HG02938 (cell line): ENCODE data around the gene SPRN.
"Not testable (repeated sequence)": the region's sequence is repeated elsewhere in the genome, so short reads cannot be mapped to it uniquely, and the experiment has no call there.

Source experiments
- ATAC-seq: cut with Tn5 transposase; IDR thresholded peaks from one replicate; pipeline ENCODE4 v1.9.1; 2021; ENCODE audit warnings: mild to moderate bottlenecking, moderate library complexity; ENCODE audit not compliant: unreplicated experiment

SPRN gene

GRCh38 chr10:133388973-133389818, 35.2 kb downstream of the SPRN start:
- ATAC-seq: peak; percentile 87

GRCh38 chr10:133388236-133388972, 36.0 kb downstream of the SPRN start:
- no peak for ATAC-seq

GRCh38 chr10:133386951-133387350, 37.5 kb downstream of the SPRN start:
- ATAC-seq: not testable (repeated sequence)

GRCh38 chr10:133385214-133385613, 39.2 kb downstream of the SPRN start:
- ATAC-seq: no peak

- ATAC-seq: no peak
Measured at GRCh38 chr10:133384071-133384470, 40.4 kb downstream of the SPRN start.

- no peak for ATAC-seq
Measured at GRCh38 chr10:133383551-133383950, 40.9 kb downstream of the SPRN start.

- no peak for ATAC-seq
Measured at GRCh38 chr10:133381036-133381435, 43.4 kb downstream of the SPRN start.

- no peak for ATAC-seq
Measured at GRCh38 chr10:133379801-133380666, 44.4 kb downstream of the SPRN start.

- peak; percentile 56 for ATAC-seq
Measured at GRCh38 chr10:133379152-133379800, 45.1 kb downstream of the SPRN start, which contains the start of gene PAOX. Gene PAOX, plus strand, starts transcription at chr10:133379262. Its CDS starts 55 bp downstream, at chr10:133379317.

- ATAC-seq: peak; percentile 38
Measured at GRCh38 chr10:133378251-133379096, 46.0 kb downstream of the SPRN start.

- no peak for ATAC-seq
Measured at GRCh38 chr10:133377818-133378250, 46.6 kb downstream of the SPRN start.

GRCh38 chr10:133377025-133377817, 47.2 kb downstream of the SPRN start:
- ATAC-seq: no peak

- not testable (repeated sequence) for ATAC-seq
Measured at GRCh38 chr10:133376183-133376582, 48.2 kb downstream of the SPRN start.

GRCh38 chr10:133375357-133376115, 48.9 kb downstream of the SPRN start:
- ATAC-seq: no peak

- ATAC-seq: peak; percentile 84
Measured at GRCh38 chr10:133373174-133374090, 51.0 kb downstream of the SPRN start, which contains the start of gene ECHS1. Gene ECHS1, minus strand, starts transcription at chr10:133373354. Its CDS starts 21 bp downstream, at chr10:133373333.

- ATAC-seq: no peak
Measured at GRCh38 chr10:133372507-133372906, 51.9 kb downstream of the SPRN start.
